K562 (cell line): ENCODE data around the gene COMTD1. TPM values are rescaled to one million over a fixed set of nuclear protein-coding genes. Genes with fewer than 3 reads are reported as not detected.

Experiments
- CBFA2T2 ChIP-seq: fragments of 450-650 bp; conservative IDR thresholded peaks from 2 replicates; pipeline ENCODE4 v1.6.1; 2017; ENCODE audit warnings: mild to moderate bottlenecking
- CREB1 ChIP-seq, 2 experiments: sonication (generic) in 1 of 2; formaldehyde crosslinking in 1 of 2; IDR thresholded peaks; 2 replicates each; pipeline versions ENCODE4 v1.6.1 to v1.8.0; 2012 to 2022; ENCODE audit warnings: inconsistent platforms in 1 of 2, mild to moderate bottlenecking in 1 of 2, missing genetic modification reagents in 1 of 2, moderate library complexity in 1 of 2
- FOXA3 ChIP-seq, 2 experiments: fragments of 450-650 bp in 1 of 2; sonication (generic) in 1 of 2; formaldehyde crosslinking; IDR thresholded peaks in 1 of 2; conservative IDR thresholded peaks in 1 of 2; 2 replicates each; pipeline versions ENCODE4 v1.4.0 to v1.8.0; 2020 to 2022; ENCODE audit warnings: mild to moderate bottlenecking in 2 of 2, missing genetic modification reagents in 1 of 2
- FOXK2 ChIP-seq, 2 experiments: fragments of 450-650 bp; IDR thresholded peaks in 1 of 2; conservative IDR thresholded peaks in 1 of 2; 2 replicates each; pipeline ENCODE4 v1.6.1; 2016; ENCODE audit warnings: low read depth in 2 of 2, mild to moderate bottlenecking in 1 of 2
- FUS ChIP-seq: fragments of 200-400 bp; formaldehyde crosslinking; optimal IDR thresholded peaks from 2 replicates; pipeline ENCODE3; 2017; ENCODE audit warnings: low read depth, low read length
- HLTF ChIP-seq: fragments of 450-650 bp; IDR thresholded peaks from 2 replicates; pipeline ENCODE4 v1.6.1; 2016
- HMGN3 ChIP-seq: IDR thresholded peaks from 2 replicates; pipeline ENCODE4 v1.6.1; 2011; ENCODE audit warnings: borderline replicate concordance, low read depth, mild to moderate bottlenecking, mixed read lengths, low read length; ENCODE audit not compliant: insufficient read length; ENCODE audit errors: extremely low read depth
- KAT2B ChIP-seq: IDR thresholded peaks from one replicate; pipeline ENCODE4 v1.6.1; 2012; ENCODE audit warnings: low read depth, mild to moderate bottlenecking, control low read depth, inconsistent platforms, low read length, moderate library complexity
- MBD2 ChIP-seq: sonication (generic); IDR thresholded peaks from 2 replicates; pipeline ENCODE4 v1.6.1; 2016; ENCODE audit warnings: low read depth, borderline replicate concordance
- MCM3 ChIP-seq: fragments of 450-650 bp; IDR thresholded peaks from 2 replicates; pipeline ENCODE4 v1.6.1; 2016
- NFRKB ChIP-seq: fragments of 450-650 bp; IDR thresholded peaks from 2 replicates; pipeline ENCODE4 v1.6.1; 2016; ENCODE audit warnings: low read depth
- POLR2AphosphoS5 ChIP-seq: IDR thresholded peaks from 2 replicates; pipeline ENCODE4 v1.6.1; 2011; ENCODE audit warnings: mild to moderate bottlenecking, low read depth, low read length, moderate library complexity; ENCODE audit not compliant: control insufficient read depth, insufficient read depth
- RBBP5 ChIP-seq: fragments of 200-600 bp; sonication (generic); IDR thresholded peaks from 2 replicates; pipeline ENCODE4 v1.6.1; 2012; ENCODE audit warnings: borderline replicate concordance, mild to moderate bottlenecking, low read length, control low read depth, inconsistent platforms; ENCODE audit not compliant: insufficient read depth, poor library complexity, severe bottlenecking
- RCOR1 ChIP-seq, 2 experiments: IDR thresholded peaks; 2 replicates each; pipeline ENCODE4 v1.6.1; 2012; ENCODE audit warnings: low read depth in 2 of 2, low read length in 2 of 2, borderline replicate concordance in 1 of 2, improper control_type of control experiment in 1 of 2
- SIN3A ChIP-seq, 2 experiments: fragments of 150-350 bp in 1 of 2; IDR thresholded peaks; 2 replicates each; pipeline ENCODE4 v1.6.1; 2011 to 2016; ENCODE audit warnings: borderline replicate concordance in 2 of 2, low read depth in 2 of 2, low read length in 2 of 2, mild to moderate bottlenecking in 2 of 2, moderate library complexity in 2 of 2; ENCODE audit not compliant: control insufficient read depth in 1 of 2
- TAF7 ChIP-seq: fragments of 450-650 bp; IDR thresholded peaks from 2 replicates; pipeline ENCODE4 v1.6.1; 2016; ENCODE audit warnings: missing genetic modification characterization, missing compliant biosample characterization
- TCF3 ChIP-seq: sonication (generic); formaldehyde crosslinking; IDR thresholded peaks from 2 replicates; pipeline ENCODE4 v1.4.0; 2020; ENCODE audit warnings: mild to moderate bottlenecking, missing genetic modification reagents
- XRCC3 ChIP-seq: fragments of 450-650 bp; IDR thresholded peaks from 2 replicates; pipeline ENCODE4 v1.6.1; 2017; ENCODE audit warnings: mild to moderate bottlenecking, moderate library complexity
- ZNF75A ChIP-seq: fragments of 450-650 bp; formaldehyde crosslinking; IDR thresholded peaks from 2 replicates; pipeline ENCODE4 v1.4.0; 2020; ENCODE audit warnings: mild to moderate bottlenecking
- polyA plus RNA-seq, 8 experiments: library from polyadenylated mRNA; depleted of rRNA in 4 of 8; stranded (reverse) in 5 of 8; unstranded in 3 of 8; fragments of >200 nt; fragmentation: Nextera tagmentation in 2 of 8; fragmentation: Illumina TruSeq in 1 of 8; extraction: Ambion mirVana in 2 of 8; extraction: Trizol in 1 of 8; gene quantifications; 2 replicates each; pipeline versions ENCODE4 v1.2.1 to v1.2.3, GENCODE V29; 2011 to 2014; ENCODE audit warnings: inconsistent platforms in 1 of 8, missing spikeins in 1 of 8
- total RNA-seq, 7 experiments: library from RNA; depleted of rRNA in 6 of 7; stranded (reverse); fragments of >200 nt in 6 of 7; fragmentation: Illumina TruSeq in 2 of 7; extraction: Trizol in 2 of 7; gene quantifications; 2 replicates each; pipeline versions ENCODE4 v1.2.1 to v1.2.3, GENCODE V29; 2011 to 2021; ENCODE audit warnings: low replicate concordance in 1 of 7
- TF ChIP-seq, protein P1 (sequence below): fragments of 450-650 bp; IDR thresholded peaks from 2 replicates; pipeline ENCODE4 v1.6.1; 2016; ENCODE audit warnings: low read depth, mild to moderate bottlenecking, moderate library complexity
- TF ChIP-seq, protein P2 (sequence below): sonication (generic); formaldehyde crosslinking; IDR thresholded peaks from 2 replicates; pipeline ENCODE4 v1.9.0; 2022; ENCODE audit warnings: mild to moderate bottlenecking, missing genetic modification reagents
- TF ChIP-seq, protein P3 (sequence below), 2 experiments: IDR thresholded peaks; 2 replicates each; pipeline ENCODE4 v1.6.1; 2011; ENCODE audit warnings: borderline replicate concordance in 1 of 2, control low read depth in 1 of 2, low read depth in 1 of 2, low read length in 1 of 2, mild to moderate bottlenecking in 1 of 2, mixed read lengths in 1 of 2, moderate library complexity in 1 of 2; ENCODE audit not compliant: insufficient read depth in 1 of 2, insufficient read length in 1 of 2, poor library complexity in 1 of 2, severe bottlenecking in 1 of 2; ENCODE audit errors: extremely low read depth in 1 of 2
- TF ChIP-seq, protein P4 (sequence below), 2 experiments: fragments of 200-800 bp in 1 of 2; sonication (Bioruptor generic) in 1 of 2; sonication (generic) in 1 of 2; formaldehyde crosslinking in 1 of 2; IDR thresholded peaks in 1 of 2; conservative IDR thresholded peaks in 1 of 2; 2 replicates each; pipeline versions ENCODE4 v1.5.0 to v1.6.1; 2016 to 2020; ENCODE audit warnings: missing compliant biosample characterization in 1 of 2, missing genetic modification characterization in 1 of 2, missing genetic modification reagents in 1 of 2

COMTD1 gene
- total and polyA plus RNA-seq, 9 of the 15 experiments (the other 6 are each of a cell fraction or from before 2014, with no cell fraction given) = 0.41 to 112 (median 13.7) TPM

DNA sequence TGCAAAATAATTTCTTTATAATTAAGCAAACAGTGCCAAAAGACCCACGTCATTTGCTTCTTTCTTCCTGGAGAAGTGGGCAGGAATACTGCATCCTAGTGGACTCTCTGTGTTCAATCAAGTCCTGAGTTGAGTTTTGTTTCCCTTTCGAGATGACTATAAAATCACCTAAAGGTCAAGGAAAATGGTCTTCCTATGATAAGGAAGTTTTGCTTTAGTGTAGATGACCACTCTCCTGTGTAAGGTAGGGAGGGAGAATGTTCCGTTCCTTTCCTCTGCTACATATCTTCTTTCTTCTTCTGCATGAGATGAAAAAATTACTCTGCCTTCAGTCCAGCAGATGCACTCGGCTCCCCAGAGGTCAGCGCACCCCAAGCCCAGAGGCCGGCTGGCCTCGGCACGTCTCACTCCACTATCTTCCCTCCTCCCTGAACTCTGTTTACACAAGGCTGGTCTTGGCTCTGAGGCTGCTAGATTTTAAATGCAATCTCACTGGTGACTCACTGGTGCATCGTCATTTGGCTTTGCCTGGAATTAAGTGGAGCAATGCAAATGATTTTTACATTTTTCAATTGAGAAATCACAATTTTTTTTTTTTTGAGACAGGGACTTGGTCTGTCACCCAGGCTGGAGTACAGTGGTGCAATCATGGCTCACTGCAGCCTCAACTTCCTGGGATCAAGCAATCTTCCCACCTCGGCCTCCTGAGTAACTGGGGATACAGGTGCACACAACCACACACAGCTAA is 43.8 kb downstream of the COMTD1 start (continued):
- TF ChIP-seq, protein P1, sequence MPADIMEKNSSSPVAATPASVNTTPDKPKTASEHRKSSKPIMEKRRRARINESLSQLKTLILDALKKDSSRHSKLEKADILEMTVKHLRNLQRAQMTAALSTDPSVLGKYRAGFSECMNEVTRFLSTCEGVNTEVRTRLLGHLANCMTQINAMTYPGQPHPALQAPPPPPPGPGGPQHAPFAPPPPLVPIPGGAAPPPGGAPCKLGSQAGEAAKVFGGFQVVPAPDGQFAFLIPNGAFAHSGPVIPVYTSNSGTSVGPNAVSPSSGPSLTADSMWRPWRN = peak; percentile 71; the same call in 1 of the 2 replicates
- TF ChIP-seq HMGN3 (peak; percentile 93), FUS (no peak), POLR2AphosphoS5 (peak; percentile 55; the same call in 1 of the 2 replicates), MBD2 (peak; percentile 33; the same call in 1 of the 2 replicates), TCF3 (CRISPR knock-in tag) (peak; percentile 68), KAT2B (no peak), RBBP5 (peak; percentile 43), FOXK2 (conservative IDR thresholded peaks at IDR 0.05 in 1 of 2, IDR thresholded peaks at IDR 0.05 in 1 of 2; ENCODE audit: low read depth in 2 of 2) (peak; percentile 85 to 88), SIN3A (IDR thresholded peaks at IDR 0.05; ENCODE audit: borderline replicate concordance in 2 of 2, control insufficient read depth in 1 of 2, low read depth in 2 of 2, low read length in 2 of 2) (no peak), RCOR1 (IDR thresholded peaks at IDR 0.05; ENCODE audit: borderline replicate concordance in 1 of 2, low read depth in 2 of 2, low read length in 2 of 2) (peak; percentile 61 to 98; a peak in 3 of 4 replicates), CBFA2T2 (peak; percentile 68), FOXA3 (CRISPR knock-in tag; conservative IDR thresholded peaks at IDR 0.05 in 1 of 2, IDR thresholded peaks at IDR 0.05 in 1 of 2) (peak; percentile 99 to 100), HLTF (0 out of 2 replicates have a peak, but pooled peaks have one; percentile 22), NFRKB (0 out of 2 replicates have a peak, but pooled peaks have one; percentile 29), XRCC3 (no peak), CREB1 (IDR thresholded peaks at IDR 0.05) (peak; percentile 64), CREB1 (CRISPR knock-in tag; IDR thresholded peaks at IDR 0.05) (no peak), ZNF75A (CRISPR knock-in tag) (no peak), MCM3 (no peak), TAF7 (tag) (no peak)
- TF ChIP-seq, protein P2, sequence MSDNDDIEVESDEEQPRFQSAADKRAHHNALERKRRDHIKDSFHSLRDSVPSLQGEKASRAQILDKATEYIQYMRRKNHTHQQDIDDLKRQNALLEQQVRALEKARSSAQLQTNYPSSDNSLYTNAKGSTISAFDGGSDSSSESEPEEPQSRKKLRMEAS (CRISPR knock-in tag) = no peak
- TF ChIP-seq, protein P3, sequence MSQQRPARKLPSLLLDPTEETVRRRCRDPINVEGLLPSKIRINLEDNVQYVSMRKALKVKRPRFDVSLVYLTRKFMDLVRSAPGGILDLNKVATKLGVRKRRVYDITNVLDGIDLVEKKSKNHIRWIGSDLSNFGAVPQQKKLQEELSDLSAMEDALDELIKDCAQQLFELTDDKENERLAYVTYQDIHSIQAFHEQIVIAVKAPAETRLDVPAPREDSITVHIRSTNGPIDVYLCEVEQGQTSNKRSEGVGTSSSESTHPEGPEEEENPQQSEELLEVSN (IDR thresholded peaks at IDR 0.05; ENCODE audit: borderline replicate concordance in 1 of 2, extremely low read depth in 1 of 2, insufficient read depth in 1 of 2, insufficient read length in 1 of 2, low read depth in 1 of 2, low read length in 1 of 2, poor library complexity in 1 of 2, severe bottlenecking in 1 of 2) = peak in 1 of 2 experiments; percentile 16
- TF ChIP-seq, protein P4, sequence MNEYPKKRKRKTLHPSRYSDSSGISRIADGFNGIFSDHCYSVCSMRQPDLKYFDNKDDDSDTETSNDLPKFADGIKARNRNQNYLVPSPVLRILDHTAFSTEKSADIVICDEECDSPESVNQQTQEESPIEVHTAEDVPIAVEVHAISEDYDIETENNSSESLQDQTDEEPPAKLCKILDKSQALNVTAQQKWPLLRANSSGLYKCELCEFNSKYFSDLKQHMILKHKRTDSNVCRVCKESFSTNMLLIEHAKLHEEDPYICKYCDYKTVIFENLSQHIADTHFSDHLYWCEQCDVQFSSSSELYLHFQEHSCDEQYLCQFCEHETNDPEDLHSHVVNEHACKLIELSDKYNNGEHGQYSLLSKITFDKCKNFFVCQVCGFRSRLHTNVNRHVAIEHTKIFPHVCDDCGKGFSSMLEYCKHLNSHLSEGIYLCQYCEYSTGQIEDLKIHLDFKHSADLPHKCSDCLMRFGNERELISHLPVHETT (CRISPR knock-in tag; conservative IDR thresholded peaks at IDR 0.05 in 1 of 2, IDR thresholded peaks at IDR 0.05 in 1 of 2) = peak in 1 of 2 experiments; percentile 66; a peak in 2 of 4 replicates
